Suprapubic skin (tissue), 4 donors: Measurements from ENCODE around the gene POTEH. TPM values are rescaled to one million over a fixed set of nuclear protein-coding genes. Genes with fewer than 3 reads are reported as not detected.
"Not testable (repeated sequence)": the region's sequence is repeated elsewhere in the genome, so short reads cannot be mapped to it uniquely, and the experiment has no call there.

Experiments used
- DNase-seq, 2 donors: peaks; one replicate each; pipeline ENCODE4 v3.0.0-alpha.2; 2019; ENCODE audit warnings: low spot score in 2 of 2
- H3K27ac ChIP-seq: fragments of 200-600 bp; sonication (generic); one replicate; pipeline ENCODE4 v1.5.1; 2019
- H3K27me3 ChIP-seq: fragments of 200-600 bp; sonication (generic); one replicate; pipeline ENCODE4 v1.5.1; 2019
- H3K36me3 ChIP-seq: fragments of 200-600 bp; sonication (generic); one replicate; pipeline ENCODE4 v1.5.1; 2019
- H3K4me1 ChIP-seq: fragments of 200-600 bp; sonication (generic); one replicate; pipeline ENCODE4 v1.5.1; 2019
- H3K4me3 ChIP-seq: fragments of 200-600 bp; sonication (generic); one replicate; pipeline ENCODE4 v1.5.1; 2019; ENCODE audit warnings: mild to moderate bottlenecking
- H3K9me3 ChIP-seq: fragments of 200-600 bp; sonication (generic); one replicate; pipeline ENCODE4 v1.5.1; 2019
- WGBS: methylation state at CpG from one replicate; pipeline ENCODE4 v1.1.5; 2018; 5-methylcytosine and 5-hydroxymethylcytosine counted together
- total RNA-seq, 4 donors: library from RNA; depleted of rRNA; stranded (reverse); fragments of >200 nt; gene quantifications; one replicate each; pipeline ENCODE4 v1.1.0, GENCODE V29; 2016

The POTEH gene
- not detected for total RNA-seq

GRCh38 chr22:15689749-15690125, at the start of gene POTEH:
POTEH (plus strand) TSS chr22:15690026; CDS start chr22:15690078, 52 bp downstream.
- not testable (repeated sequence) for H3K4me1 ChIP-seq, H3K27ac ChIP-seq, H3K9me3 ChIP-seq, H3K4me3 ChIP-seq, H3K27me3 ChIP-seq, H3K36me3 ChIP-seq, DNase-seq
- WGBS = no CpG with 5 or more reads among the region's 11 CpGs

GRCh38 chr22:15642288-15642861, 47.5 kb upstream of the POTEH start:
- not testable (repeated sequence) for H3K27me3 ChIP-seq, H3K4me1 ChIP-seq, H3K27ac ChIP-seq, H3K9me3 ChIP-seq, H3K4me3 ChIP-seq, H3K36me3 ChIP-seq, DNase-seq
- WGBS = no CpG with 5 or more reads among the region's 19 CpGs

GRCh38 chr22:15651954-15652353, 37.9 kb upstream of the POTEH start:
- H3K4me3 ChIP-seq, H3K27ac ChIP-seq, H3K9me3 ChIP-seq, H3K4me1 ChIP-seq, H3K36me3 ChIP-seq, DNase-seq, H3K27me3 ChIP-seq: not testable (repeated sequence)
- WGBS = no CpG with 5 or more reads among the region's 7 CpGs

GRCh38 chr22:15652738-15653137, 37.1 kb upstream of the POTEH start:
- no CpG with 5 or more reads among the region's 6 CpGs for WGBS
- H3K4me1 ChIP-seq, H3K27me3 ChIP-seq, H3K36me3 ChIP-seq, H3K9me3 ChIP-seq, H3K27ac ChIP-seq, H3K4me3 ChIP-seq, DNase-seq: not testable (repeated sequence)

GRCh38 chr22:15653241-15653640, 36.6 kb upstream of the POTEH start:
- not testable (repeated sequence) for H3K27me3 ChIP-seq, DNase-seq, H3K36me3 ChIP-seq

GRCh38 chr22:15661102-15661501, 28.7 kb upstream of the POTEH start:
- not testable (repeated sequence) for H3K4me3 ChIP-seq, DNase-seq, H3K9me3 ChIP-seq, H3K27ac ChIP-seq, H3K36me3 ChIP-seq, H3K27me3 ChIP-seq, H3K4me1 ChIP-seq
- WGBS = no CpG with 5 or more reads among the region's 2 CpGs

More at GRCh38 chr22:15653241-15653640, 36.6 kb upstream of the POTEH start:
- H3K4me1 ChIP-seq, H3K9me3 ChIP-seq, H3K27ac ChIP-seq, H3K4me3 ChIP-seq: not testable (repeated sequence)
- 83% methylated on average over 2 of the region's 2 CpGs for WGBS

GRCh38 chr22:15664682-15665081, 25.1 kb upstream of the POTEH start:
- DNase-seq, H3K9me3 ChIP-seq, H3K4me3 ChIP-seq, H3K27me3 ChIP-seq, H3K4me1 ChIP-seq, H3K27ac ChIP-seq, H3K36me3 ChIP-seq: not testable (repeated sequence)
- no CpG with 5 or more reads among the region's 3 CpGs for WGBS

- H3K27me3 ChIP-seq, H3K9me3 ChIP-seq, H3K27ac ChIP-seq, H3K4me3 ChIP-seq, DNase-seq, H3K36me3 ChIP-seq, H3K4me1 ChIP-seq: not testable (repeated sequence)
- 69% methylated on average over 5 of the region's 5 CpGs for WGBS
Measured at GRCh38 chr22:15665478-15665877, 24.3 kb upstream of the POTEH start.

GRCh38 chr22:15669430-15669829, 20.4 kb upstream of the POTEH start:
- DNase-seq, H3K27ac ChIP-seq, H3K36me3 ChIP-seq, H3K27me3 ChIP-seq, H3K9me3 ChIP-seq, H3K4me1 ChIP-seq, H3K4me3 ChIP-seq: not testable (repeated sequence)
- no CpG with 5 or more reads among the region's 12 CpGs for WGBS

- not testable (repeated sequence) for H3K36me3 ChIP-seq, H3K9me3 ChIP-seq, DNase-seq, H3K4me3 ChIP-seq, H3K4me1 ChIP-seq, H3K27ac ChIP-seq, H3K27me3 ChIP-seq
- 80% methylated on average over 1 of the region's 8 CpGs for WGBS
Measured at GRCh38 chr22:15679702-15680101, 10.1 kb upstream of the POTEH start.

- not testable (repeated sequence) for H3K4me3 ChIP-seq, H3K27me3 ChIP-seq, H3K36me3 ChIP-seq, DNase-seq, H3K9me3 ChIP-seq, H3K27ac ChIP-seq, H3K4me1 ChIP-seq
- WGBS = no CpG with 5 or more reads among the region's 3 CpGs
Measured at GRCh38 chr22:15684115-15684514, 5.7 kb upstream of the POTEH start.

GRCh38 chr22:15684695-15685094, 5.1 kb upstream of the POTEH start:
- H3K9me3 ChIP-seq, H3K4me3 ChIP-seq, DNase-seq, H3K27me3 ChIP-seq, H3K36me3 ChIP-seq, H3K4me1 ChIP-seq, H3K27ac ChIP-seq: not testable (repeated sequence)
- WGBS = no CpG with 5 or more reads among the region's 6 CpGs

GRCh38 chr22:15685641-15686040, 4.2 kb upstream of the POTEH start:
- not testable (repeated sequence) for H3K36me3 ChIP-seq, H3K9me3 ChIP-seq, H3K27ac ChIP-seq, H3K27me3 ChIP-seq, DNase-seq, H3K4me1 ChIP-seq, H3K4me3 ChIP-seq
- 91% methylated on average over 4 of the region's 4 CpGs for WGBS

GRCh38 chr22:15687086-15687485, 2.7 kb upstream of the POTEH start:
- H3K36me3 ChIP-seq, H3K4me3 ChIP-seq, H3K27ac ChIP-seq, H3K27me3 ChIP-seq, H3K4me1 ChIP-seq, H3K9me3 ChIP-seq, DNase-seq: not testable (repeated sequence)
- WGBS = no CpG with 5 or more reads among the region's 3 CpGs

- not testable (repeated sequence) for H3K4me1 ChIP-seq, H3K4me3 ChIP-seq, H3K27ac ChIP-seq, H3K36me3 ChIP-seq, DNase-seq, H3K9me3 ChIP-seq, H3K27me3 ChIP-seq
- no CpG with 5 or more reads among the region's 4 CpGs for WGBS
Measured at GRCh38 chr22:15687676-15688075, 2.1 kb upstream of the POTEH start.
